Measurements from ENCODE around the gene EZR. TPM values are rescaled to one million over a fixed set of nuclear protein-coding genes. Genes with fewer than 3 reads are reported as not detected.

Gene EZR
- total and polyA plus RNA-seq, 2 of the 13 experiments (the other 11 are each of a cell fraction or from before 2014, with no cell fraction given): 34.7 to 60.3 TPM

DNA sequence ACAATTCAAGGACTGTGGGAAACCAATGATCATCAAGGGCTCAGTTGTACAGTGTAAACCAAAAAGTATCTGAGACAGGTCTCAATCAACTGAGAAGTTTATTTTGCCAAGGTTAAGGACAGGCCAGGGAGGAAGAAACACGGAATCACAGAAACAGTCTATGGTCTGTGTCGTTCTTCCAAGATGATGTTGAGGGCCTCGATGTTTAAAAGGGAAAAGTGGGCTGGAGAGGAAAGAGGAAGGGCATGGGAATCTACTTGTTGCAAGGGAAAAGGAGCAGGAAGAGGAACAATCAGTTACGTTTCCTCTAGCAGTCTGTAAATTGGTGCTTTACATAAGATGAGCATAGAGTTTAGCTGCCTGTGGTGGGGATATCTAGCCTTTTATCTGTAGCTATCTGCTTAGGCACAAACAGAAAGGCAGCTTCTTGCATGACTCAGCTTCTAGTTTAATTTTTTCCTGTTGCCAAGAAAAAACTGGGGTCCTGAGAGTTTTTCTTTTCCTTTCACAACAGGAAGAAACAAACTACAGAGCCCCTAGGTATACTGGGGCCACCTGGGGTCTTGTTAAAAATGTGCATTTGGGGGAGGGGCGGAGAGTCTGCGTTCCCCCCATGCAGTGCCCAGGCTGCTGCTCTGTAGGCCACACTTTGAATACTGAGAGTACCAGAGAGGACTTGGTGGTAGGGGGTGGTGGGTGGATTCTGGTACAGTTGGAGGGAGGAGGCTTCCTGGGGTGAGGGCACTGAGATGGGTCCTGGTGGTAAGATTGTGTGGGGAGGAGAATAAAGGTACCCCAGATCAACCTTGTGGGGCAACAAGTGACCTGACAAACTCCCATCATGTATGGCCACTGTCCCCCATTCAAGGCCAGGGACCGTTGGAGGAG lies 35.3 kb upstream of the EZR start:
- POLR2A ChIA-PET: interaction anchor here (2.1 kb wide), 1 partner anchor 35 kb away, joined by 6 read pairs; the partner anchor contains the start of gene EZR
- CTCF ChIA-PET (ENCODE audit: low intra/inter-chr PET ratio, low total read pairs): no interaction called here
- BruUV-seq (replicated peaks): no TSS peak
- no peaks in the 10 kb centered on the region for H4K20me1 ChIP-seq (ENCODE audit: insufficient read depth, low read length)
- H3K27ac ChIP-seq (ENCODE audit: extremely low read length, insufficient read depth, low read length): no peak overlapping the region
- no peak for FAIRE-seq
- no peak overlapping the region for H2AFZ ChIP-seq (ENCODE audit: low read length)
- no peak overlapping the region for H3K4me3 ChIP-seq (replicated peaks in 1 of 3; ENCODE audit: insufficient read depth in 1 of 3, low read depth in 2 of 3, low read length in 3 of 3)
- H3K27me3 ChIP-seq (ENCODE audit: control insufficient read depth in 1 of 2, insufficient read depth in 2 of 2, low read length in 2 of 2): peaks cover 4 to 33% of the 10 kb centered on the region in 2 experiments; a peak in 4 of 5 replicates
- TF ChIP-seq ELF3 (CRISPR knock-in tag; IDR thresholded peaks at IDR 0.05): peak; percentile 21; the same call in 1 of the 2 replicates
- TF ChIP-seq BORCS8-MEF2B (CRISPR knock-in tag; IDR thresholded peaks at IDR 0.05): no peak
- H3K4me1 ChIP-seq (ENCODE audit: insufficient read depth, low read length): peaks cover 41% of the 10 kb centered on the region
- no peaks in the 10 kb centered on the region for H3K79me2 ChIP-seq (ENCODE audit: insufficient read depth, low read length)
- intact Hi-C loops (cut with micrococcal nuclease; ENCODE audit: unreplicated experiment) (loop anchor here (5.0 kb wide), 2 partner anchors 37 to 1593 kb away; partner anchors contain the start of gene EZR), in situ Hi-C loops (cut with HindIII; ENCODE audit: extremely low pct_ligation_motif_present, low pct_unique_long_range_greater_than_20kb) (no loop called here)
- peak; percentile 35 for DNase-seq (ENCODE audit: low spot score)
- no peaks in the 10 kb centered on the region for H3K36me3 ChIP-seq (replicated peaks in 1 of 2; ENCODE audit: control insufficient read depth in 1 of 2, insufficient read depth in 2 of 2, low read length in 2 of 2)
- WGBS (ENCODE audit: low lambda C conversion rate): 55% methylated on average over 7 of the region's 7 CpGs
- no peak for ATAC-seq
- no peaks in the 10 kb centered on the region for H3K9me3 ChIP-seq (ENCODE audit: low read length)
- H3K9ac ChIP-seq (ENCODE audit: insufficient read depth, low read depth, low read length): no peak overlapping the region
- peak overlapping the region; percentile 66 for H3K4me2 ChIP-seq (ENCODE audit: low read depth, low read length)

DNA sequence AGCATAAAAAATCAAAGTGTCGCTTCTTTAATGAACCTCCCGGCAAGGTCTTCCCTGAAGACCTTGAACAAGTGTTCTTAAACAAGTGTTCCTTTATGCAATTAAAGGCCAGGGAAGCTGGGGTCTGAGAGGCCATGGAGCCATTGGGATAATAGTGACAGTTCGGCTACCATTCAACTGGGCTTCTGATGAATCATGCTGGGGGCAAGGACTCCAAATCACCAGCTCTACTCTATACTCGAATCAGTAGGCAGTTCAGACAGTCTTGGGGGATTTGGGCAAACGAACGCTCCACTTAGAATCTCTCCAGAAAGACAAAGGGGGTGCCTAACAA lies 34.7 kb upstream of the EZR start:
- intact Hi-C loops (cut with micrococcal nuclease; ENCODE audit: unreplicated experiment): loop anchor here (5.0 kb wide), 2 partner anchors 37 to 1593 kb away; partner anchors contain the start of gene EZR
- ATAC-seq (no peak), FAIRE-seq (no peak), DNase-seq (ENCODE audit: low spot score) (no peak)
- Histone ChIP-seq H3K79me2 (ENCODE audit: insufficient read depth, low read length) (no peaks in the 10 kb centered on the region), H3K4me3 (replicated peaks in 1 of 3; ENCODE audit: insufficient read depth in 1 of 3, low read depth in 2 of 3, low read length in 3 of 3) (peak overlapping the region in 2 of 3 experiments; percentile 13 to 43; a peak in 2 of 6 replicates), H2AFZ (ENCODE audit: low read length) (no peak overlapping the region), H3K4me2 (ENCODE audit: low read depth, low read length) (peak overlapping the region; percentile 66), H3K9me3 (ENCODE audit: low read length) (no peaks in the 10 kb centered on the region), H3K27ac (ENCODE audit: extremely low read length, insufficient read depth, low read length) (no peak overlapping the region), H3K4me1 (ENCODE audit: insufficient read depth, low read length) (peaks cover 45% of the 10 kb centered on the region), H3K9ac (ENCODE audit: insufficient read depth, low read depth, low read length) (no peak overlapping the region), H3K27me3 (ENCODE audit: control insufficient read depth in 1 of 2, insufficient read depth in 2 of 2, low read length in 2 of 2) (peaks cover 4 to 35% of the 10 kb centered on the region in 2 experiments; a peak in 4 of 5 replicates), H3K36me3 (replicated peaks in 1 of 2; ENCODE audit: control insufficient read depth in 1 of 2, insufficient read depth in 2 of 2, low read length in 2 of 2) (no peaks in the 10 kb centered on the region), H4K20me1 (ENCODE audit: insufficient read depth, low read length) (no peaks in the 10 kb centered on the region)
- 55% methylated on average over 6 of the region's 6 CpGs for WGBS (ENCODE audit: low lambda C conversion rate)
- ChIA-PET CTCF (ENCODE audit: low intra/inter-chr PET ratio, low total read pairs) (no interaction called here), POLR2A (interaction anchor here (2.1 kb wide), 1 partner anchor 34 kb away, joined by 6 read pairs; the partner anchor contains the start of gene EZR)
- TF ChIP-seq ZNF570 (CRISPR knock-in tag; IDR thresholded peaks at IDR 0.05; ENCODE audit: borderline replicate concordance) (no peak), MEF2D (CRISPR knock-in tag; IDR thresholded peaks at IDR 0.05) (0 out of 2 replicates have a peak, but pooled peaks have one; percentile 1)
- in situ Hi-C loops (cut with HindIII; ENCODE audit: extremely low pct_ligation_motif_present, low pct_unique_long_range_greater_than_20kb): no loop called here
- BruUV-seq (replicated peaks): no TSS peak
